Nephron (organoid): Measurements from ENCODE around the gene SLC28A3.
A peak's percentile ranks its signal among the peaks of the same experiment; 100 is the strongest.

Experiments
- H3K27ac Mint-ChIP-seq, 3 experiments: 2 replicates each; pipeline ENCODE4 v1.8.0; 2020; ENCODE audit warnings: mixed read lengths in 3 of 3, mild to moderate bottlenecking in 2 of 3, moderate library complexity in 1 of 3
- H3K27me3 Mint-ChIP-seq: 2 replicates; pipeline ENCODE4 v1.8.0; 2021; ENCODE audit warnings: low read depth, mild to moderate bottlenecking, moderate library complexity, mixed read lengths
- H3K36me3 Mint-ChIP-seq: 2 replicates; pipeline ENCODE4 v1.8.0; 2020; ENCODE audit warnings: low read depth, mixed read lengths
- H3K4me1 Mint-ChIP-seq: 2 replicates; pipeline ENCODE4 v1.8.0; 2020; ENCODE audit warnings: mixed read lengths
- H3K4me3 Mint-ChIP-seq, 3 experiments: 2 replicates each; pipeline ENCODE4 v1.8.0; 2020; ENCODE audit warnings: mild to moderate bottlenecking in 3 of 3, mixed read lengths in 3 of 3, moderate library complexity in 2 of 3
- H3K9me3 Mint-ChIP-seq: 2 replicates; pipeline ENCODE4 v1.8.0; 2020; ENCODE audit warnings: mixed read lengths
- TF ChIP-seq, protein P1 (sequence below), 3 experiments: fragments of 200-600 bp; sonication (generic); IDR thresholded peaks; one replicate each; pipeline ENCODE4 v1.5.0; 2021; ENCODE audit warnings: antibody characterized with exemption in 3 of 3; ENCODE audit not compliant: unreplicated experiment in 3 of 3

Gene SLC28A3

DNA sequence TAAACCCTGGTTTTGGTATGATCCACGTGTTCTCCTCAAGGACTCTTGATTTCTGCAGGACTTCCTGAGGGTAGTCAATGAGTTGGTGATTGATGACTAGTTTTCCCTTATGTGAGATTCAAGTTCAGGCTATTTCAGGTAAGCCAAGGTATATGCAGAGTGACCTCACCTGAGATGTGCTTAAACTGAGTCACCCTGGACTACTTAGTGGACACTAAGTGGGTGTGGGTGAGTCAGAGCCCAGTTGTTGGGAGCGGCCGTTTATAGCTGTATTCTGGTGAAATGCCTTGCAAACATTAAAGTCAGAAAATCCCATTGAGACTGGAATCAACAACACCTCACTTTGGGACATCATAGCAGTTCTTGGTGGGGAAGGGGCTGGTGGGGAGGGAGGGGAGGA, 62.9 kb downstream of the SLC28A3 start:
- H3K4me1 Mint-ChIP-seq: no peaks in the 10 kb centered on the region
- no peaks in the 10 kb centered on the region for H3K9me3 Mint-ChIP-seq
- TF ChIP-seq, protein P1, sequence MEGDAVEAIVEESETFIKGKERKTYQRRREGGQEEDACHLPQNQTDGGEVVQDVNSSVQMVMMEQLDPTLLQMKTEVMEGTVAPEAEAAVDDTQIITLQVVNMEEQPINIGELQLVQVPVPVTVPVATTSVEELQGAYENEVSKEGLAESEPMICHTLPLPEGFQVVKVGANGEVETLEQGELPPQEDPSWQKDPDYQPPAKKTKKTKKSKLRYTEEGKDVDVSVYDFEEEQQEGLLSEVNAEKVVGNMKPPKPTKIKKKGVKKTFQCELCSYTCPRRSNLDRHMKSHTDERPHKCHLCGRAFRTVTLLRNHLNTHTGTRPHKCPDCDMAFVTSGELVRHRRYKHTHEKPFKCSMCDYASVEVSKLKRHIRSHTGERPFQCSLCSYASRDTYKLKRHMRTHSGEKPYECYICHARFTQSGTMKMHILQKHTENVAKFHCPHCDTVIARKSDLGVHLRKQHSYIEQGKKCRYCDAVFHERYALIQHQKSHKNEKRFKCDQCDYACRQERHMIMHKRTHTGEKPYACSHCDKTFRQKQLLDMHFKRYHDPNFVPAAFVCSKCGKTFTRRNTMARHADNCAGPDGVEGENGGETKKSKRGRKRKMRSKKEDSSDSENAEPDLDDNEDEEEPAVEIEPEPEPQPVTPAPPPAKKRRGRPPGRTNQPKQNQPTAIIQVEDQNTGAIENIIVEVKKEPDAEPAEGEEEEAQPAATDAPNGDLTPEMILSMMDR (IDR thresholded peaks at IDR 0.05; ENCODE audit: unreplicated experiment in 3 of 3): no peak
- no peak overlapping the region for H3K4me3 Mint-ChIP-seq
- H3K27ac Mint-ChIP-seq: no peak overlapping the region
- peaks cover 3% of the 10 kb centered on the region for H3K27me3 Mint-ChIP-seq
- H3K36me3 Mint-ChIP-seq: no peaks in the 10 kb centered on the region

DNA sequence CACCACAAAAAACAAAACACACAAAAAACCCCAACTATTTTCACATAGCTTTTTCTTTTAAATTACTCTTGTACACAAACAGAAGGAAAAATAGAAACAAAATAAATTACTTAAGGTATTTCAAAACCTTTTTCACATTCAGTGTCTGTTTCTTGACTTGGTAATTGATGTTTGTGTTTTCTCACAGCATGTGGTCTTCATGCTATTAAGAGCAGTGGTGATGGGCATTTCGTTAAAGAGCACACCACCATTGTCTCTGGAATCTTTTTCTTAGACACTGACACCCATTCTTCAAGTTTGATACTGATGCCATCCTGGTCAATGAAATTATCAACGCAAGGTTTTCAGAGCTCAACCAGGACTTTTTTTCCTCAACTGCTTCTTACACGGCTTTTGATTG, 63.8 kb downstream of the SLC28A3 start:
- Mint-ChIP-seq H3K27ac (no peak overlapping the region), H3K9me3 (no peaks in the 10 kb centered on the region), H3K27me3 (peaks cover 5% of the 10 kb centered on the region), H3K4me1 (no peaks in the 10 kb centered on the region), H3K4me3 (no peak overlapping the region), H3K36me3 (no peaks in the 10 kb centered on the region)
- TF ChIP-seq, protein P1 (IDR thresholded peaks at IDR 0.05; ENCODE audit: unreplicated experiment in 3 of 3): no peak

DNA sequence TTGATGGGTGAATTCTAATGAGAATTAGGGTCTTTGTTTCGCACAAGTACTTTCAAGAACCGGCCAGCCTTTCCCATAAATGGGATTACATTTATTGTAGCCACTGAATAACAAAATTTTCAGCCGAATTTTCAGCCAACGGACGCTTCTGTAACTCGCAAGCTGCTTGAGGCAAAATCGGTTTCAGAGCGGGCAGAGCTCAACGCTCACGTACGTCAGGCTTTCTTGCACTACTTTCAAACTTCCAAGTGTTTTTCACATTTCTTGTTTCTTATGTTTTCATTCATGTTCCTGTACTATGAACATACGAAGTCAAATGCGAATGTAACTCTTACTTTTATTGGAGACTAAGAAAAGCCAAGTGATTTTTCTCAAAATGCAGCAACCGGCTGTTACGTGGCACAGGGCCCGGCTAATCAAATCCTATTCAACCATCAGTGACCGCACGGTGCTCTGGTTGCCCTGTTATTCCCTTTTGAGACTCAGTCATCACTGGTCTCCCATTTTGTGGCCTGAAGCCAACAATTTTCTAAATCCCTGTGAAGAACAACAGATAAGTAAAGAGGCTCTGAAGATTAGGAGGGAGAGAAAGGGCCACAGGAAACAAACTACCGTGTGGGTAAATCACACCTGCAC, 68.5 kb downstream of the SLC28A3 start:
- peaks cover 11% of the 10 kb centered on the region for H3K27me3 Mint-ChIP-seq
- no peaks in the 10 kb centered on the region for H3K36me3 Mint-ChIP-seq
- no peak overlapping the region for H3K27ac Mint-ChIP-seq
- TF ChIP-seq, protein P1 (IDR thresholded peaks at IDR 0.05; ENCODE audit: unreplicated experiment in 3 of 3): no peak
- H3K9me3 Mint-ChIP-seq: no peaks in the 10 kb centered on the region
- H3K4me1 Mint-ChIP-seq: no peaks in the 10 kb centered on the region
- H3K4me3 Mint-ChIP-seq: peak overlapping the region; percentile 23 to 69 (median 49)

DNA sequence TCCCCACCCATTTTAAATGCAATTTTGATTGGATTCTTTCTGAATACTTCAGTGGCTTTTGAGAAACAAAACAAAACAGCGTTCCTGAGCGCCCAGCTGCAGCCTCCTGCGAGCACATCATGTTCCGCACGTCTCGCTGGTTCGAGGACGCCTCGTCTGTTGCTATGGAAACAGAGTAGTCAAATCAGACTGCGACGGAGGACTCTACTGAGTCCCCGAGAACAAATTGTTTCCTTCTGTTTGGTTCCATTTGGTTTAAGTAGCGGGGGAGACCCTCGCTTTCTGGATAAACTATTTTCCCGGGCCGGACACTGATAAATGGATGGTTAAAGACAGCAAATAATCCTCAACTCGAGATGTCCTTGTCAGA, 69.0 kb downstream of the SLC28A3 start:
- Mint-ChIP-seq H3K27ac (no peak overlapping the region), H3K4me1 (no peaks in the 10 kb centered on the region), H3K9me3 (no peaks in the 10 kb centered on the region), H3K4me3 (peak overlapping the region; percentile 23 to 69 (median 49)), H3K27me3 (peaks cover 11% of the 10 kb centered on the region), H3K36me3 (no peaks in the 10 kb centered on the region)
- TF ChIP-seq, protein P1 (IDR thresholded peaks at IDR 0.05; ENCODE audit: unreplicated experiment in 3 of 3): no peak

DNA sequence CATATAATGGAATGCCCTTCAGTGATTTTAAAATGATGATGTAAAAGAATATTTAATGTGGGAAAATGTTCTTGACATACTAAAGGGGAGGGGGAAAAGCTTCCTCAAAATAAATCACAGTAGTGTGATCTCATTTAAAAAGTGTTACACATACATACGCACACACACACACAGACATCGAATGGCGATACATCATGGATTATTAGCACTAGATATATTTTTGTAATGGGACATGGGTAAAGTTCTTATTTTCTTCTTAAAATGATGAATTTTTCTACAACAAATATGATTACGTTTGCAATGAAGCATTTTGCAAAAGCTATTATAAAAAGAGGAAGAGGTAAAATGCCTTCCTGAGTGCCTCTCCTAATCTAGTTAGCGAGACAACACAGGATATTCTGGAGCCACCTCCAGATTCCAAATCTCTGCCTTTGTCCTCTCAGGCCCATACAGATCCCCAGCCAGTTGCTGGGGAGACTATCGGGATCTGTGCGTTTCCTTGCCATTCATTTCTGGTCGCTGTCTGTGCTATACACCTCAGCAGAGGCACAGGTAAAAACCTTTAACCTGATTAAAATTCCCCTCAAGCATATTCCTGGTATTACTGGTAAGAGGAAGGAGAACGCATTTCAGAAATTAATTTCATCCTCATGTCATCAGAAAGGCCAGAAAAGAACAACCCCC, 69.6 kb downstream of the SLC28A3 start:
- Mint-ChIP-seq H3K27ac (no peak overlapping the region), H3K27me3 (peaks cover 14% of the 10 kb centered on the region), H3K4me1 (no peaks in the 10 kb centered on the region), H3K4me3 (peak overlapping the region; percentile 23 to 69 (median 49)), H3K36me3 (no peaks in the 10 kb centered on the region), H3K9me3 (no peaks in the 10 kb centered on the region)
- TF ChIP-seq, protein P1 (IDR thresholded peaks at IDR 0.05; ENCODE audit: unreplicated experiment in 3 of 3): no peak
